Brain pericyte (primary cell): ENCODE data around the gene PRIM2.
"Not testable (repeated sequence)": the region's sequence is repeated elsewhere in the genome, so short reads cannot be mapped to it uniquely, and the experiment has no call there.

Experiments
- DNase-seq: peaks from one replicate; pipeline ENCODE4 v3.0.0-alpha.2; 2012; ENCODE audit warnings: low read depth, low spot score

Gene PRIM2

DNA sequence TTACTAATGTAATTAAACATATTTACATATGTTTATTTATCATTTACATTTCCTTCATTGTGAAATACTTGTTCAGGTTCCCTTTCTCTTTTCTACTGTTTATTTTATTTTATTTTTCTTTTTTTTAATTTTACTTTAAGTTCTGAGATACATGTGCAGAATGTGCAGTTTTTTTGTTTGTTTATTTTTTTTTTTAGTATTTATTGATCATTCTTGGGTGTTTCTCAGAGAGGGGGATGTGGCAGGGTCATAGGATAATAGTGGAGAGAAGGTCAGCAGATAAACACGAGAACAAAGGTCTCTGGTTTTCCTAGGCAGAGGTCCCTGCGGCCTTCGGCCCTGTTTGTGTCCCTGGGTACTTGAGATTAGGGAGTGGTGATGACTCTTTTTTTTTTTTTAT lies 8.7 kb upstream of the PRIM2 start:
- not testable (repeated sequence) for DNase-seq

DNA sequence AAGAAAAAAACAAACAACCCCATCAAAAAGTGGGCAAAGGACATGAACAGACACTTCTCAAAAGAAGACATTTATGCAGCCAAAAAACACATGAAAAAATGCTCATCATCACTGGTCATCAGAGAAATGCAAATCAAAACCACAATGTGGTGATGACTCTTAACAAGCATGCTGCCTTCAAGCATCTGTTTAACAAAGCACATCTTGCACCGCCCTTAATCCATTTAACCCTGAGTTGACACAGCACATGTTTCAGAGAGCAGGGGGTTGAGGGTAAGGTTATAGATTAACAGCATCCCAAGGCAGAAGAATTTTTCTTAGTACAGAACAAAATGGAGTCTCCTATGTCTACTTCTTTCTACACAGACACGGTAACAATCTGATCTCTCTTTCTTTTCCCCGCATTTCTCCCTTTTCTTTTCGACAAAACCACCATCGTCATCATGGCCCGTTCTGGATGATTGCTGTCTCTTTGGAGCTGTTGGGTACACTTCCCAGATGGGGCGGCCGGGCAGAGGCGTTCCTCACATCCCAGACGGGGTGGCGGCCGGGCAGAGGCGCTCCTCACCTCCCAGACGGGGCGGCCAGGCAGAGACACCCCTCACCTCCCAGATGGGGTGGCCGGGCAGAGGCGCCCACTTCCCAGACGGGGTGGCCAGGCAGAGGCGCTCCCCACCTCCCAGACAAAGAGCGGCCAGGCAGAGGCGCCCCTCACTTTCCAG lies 7.2 kb upstream of the PRIM2 start:
- DNase-seq = not testable (repeated sequence)

DNA sequence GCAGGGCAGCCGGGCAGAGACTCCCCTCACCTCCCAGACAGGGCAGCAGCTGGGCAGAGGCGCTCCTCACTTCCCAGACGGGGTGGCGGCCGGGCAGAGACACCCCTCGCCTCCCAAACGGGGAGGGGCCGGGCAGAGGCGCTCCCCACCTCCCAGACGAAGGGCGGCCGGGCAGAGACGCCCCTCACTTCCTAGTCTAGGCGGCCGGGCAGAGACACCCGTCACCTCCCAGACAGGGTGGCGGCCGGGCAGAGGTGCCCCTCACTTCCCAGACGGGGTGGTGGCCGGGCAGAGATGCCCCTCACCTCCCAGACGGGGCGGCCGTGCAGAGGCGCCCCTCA lies 6.6 kb upstream of the PRIM2 start:
- DNase-seq = no peak

DNA sequence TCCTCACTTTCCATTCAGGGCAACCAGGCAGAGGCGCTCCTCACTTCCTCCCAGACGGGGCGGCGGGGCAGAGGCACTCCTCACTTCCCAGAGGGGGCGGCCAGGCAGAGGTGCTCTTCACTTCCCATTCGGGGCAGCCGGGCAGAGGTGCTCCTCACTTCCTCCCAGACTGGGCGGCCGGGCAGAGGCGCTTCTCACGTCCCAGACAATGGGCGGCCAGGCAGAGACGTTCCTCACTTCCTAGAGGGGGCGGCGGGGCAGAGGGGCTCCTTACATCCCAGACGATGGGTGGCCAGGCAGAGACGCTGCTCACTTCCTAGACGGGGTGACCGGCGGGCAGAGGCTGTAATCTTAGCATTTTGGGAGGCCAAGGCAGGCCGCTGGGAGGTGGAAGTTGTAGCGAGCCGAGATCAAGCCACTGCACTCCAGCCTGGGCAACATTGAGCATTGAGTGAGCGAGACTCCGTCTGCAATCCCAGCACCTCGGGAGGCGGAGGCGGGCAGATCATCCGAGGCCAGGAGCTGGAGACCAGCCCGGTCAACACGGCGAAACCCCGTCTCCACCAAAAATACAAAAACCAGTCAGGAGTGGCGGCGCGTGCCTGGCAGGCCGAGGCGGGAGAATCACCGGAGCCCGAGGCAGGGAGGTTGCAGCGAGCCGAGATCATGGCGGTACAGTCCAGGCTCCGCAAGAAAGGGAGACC lies 6.0 kb upstream of the PRIM2 start:
- DNase-seq = not testable (repeated sequence)

DNA sequence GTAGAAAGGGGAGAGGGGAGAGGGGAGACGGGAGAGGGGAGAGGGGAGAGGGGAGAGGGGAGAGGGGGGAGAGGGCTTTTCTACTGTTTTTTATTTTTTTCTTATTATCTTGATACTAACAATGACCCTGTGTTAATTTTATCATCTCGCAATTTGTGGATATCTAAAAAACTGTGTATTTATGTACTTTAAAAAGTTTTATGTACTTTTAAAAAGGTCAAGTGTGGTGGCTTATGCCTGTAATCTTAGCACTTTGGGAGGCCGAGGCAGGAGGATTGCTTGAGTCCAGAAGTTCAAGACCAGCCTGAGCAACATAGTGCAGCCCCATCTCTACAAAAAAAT lies 5.5 kb upstream of the PRIM2 start:
- no peak for DNase-seq

DNA sequence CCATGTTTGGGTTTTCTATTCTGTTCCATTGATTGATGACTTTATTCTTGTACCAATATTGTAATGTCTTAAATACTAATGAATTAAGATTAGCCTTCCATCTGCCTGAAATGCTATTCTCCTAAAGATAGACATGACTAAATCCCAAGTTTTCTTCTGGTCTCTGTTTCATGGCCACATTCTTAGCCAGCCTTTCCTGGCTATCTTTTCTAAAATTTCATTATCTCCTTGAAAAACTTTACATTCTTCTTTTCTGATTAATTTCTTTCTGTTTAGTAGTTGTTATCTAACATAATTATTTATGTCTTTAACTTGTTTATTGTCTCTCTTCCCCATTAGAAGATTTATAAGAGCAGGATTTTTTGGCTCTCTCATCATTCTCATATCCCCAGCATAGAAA lies 4.4 kb upstream of the PRIM2 start:
- no peak for DNase-seq

DNA sequence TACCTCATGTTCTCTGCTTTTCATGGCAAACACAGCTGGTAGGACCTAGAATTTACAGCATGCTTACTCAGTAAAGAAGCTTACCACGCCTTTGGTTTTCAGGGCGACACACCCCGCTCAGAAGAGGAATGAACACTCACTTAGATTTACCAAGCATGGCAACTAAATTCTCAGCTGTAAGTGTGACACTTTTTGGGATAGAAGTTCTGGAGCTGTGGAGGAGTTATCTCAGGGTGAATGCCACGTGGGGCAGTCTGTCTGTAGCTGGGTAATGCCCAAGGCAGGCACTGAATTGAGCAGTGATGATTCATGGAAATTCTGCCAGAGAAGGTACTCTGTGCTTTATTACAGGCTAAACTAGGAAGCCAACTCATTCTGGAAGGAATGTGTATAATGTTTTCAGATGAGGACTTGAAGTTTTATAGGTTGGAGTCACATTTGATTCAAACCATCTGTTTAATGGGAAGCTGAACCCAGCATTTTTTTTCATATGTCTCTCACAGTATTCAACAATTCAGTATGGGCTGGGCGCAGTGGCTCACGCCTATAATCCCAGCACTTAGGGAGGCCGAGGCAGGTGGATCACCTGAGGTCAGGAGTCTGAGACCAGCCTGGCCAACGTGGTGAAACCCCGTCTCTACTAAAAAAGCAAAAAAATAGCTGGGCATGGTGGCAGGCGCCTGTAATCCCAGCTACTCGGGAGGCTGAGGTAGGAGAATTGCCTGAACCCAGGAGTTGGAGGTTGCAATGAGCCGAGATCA lies 3.5 kb upstream of the PRIM2 start:
- peak; percentile 50 for DNase-seq

DNA sequence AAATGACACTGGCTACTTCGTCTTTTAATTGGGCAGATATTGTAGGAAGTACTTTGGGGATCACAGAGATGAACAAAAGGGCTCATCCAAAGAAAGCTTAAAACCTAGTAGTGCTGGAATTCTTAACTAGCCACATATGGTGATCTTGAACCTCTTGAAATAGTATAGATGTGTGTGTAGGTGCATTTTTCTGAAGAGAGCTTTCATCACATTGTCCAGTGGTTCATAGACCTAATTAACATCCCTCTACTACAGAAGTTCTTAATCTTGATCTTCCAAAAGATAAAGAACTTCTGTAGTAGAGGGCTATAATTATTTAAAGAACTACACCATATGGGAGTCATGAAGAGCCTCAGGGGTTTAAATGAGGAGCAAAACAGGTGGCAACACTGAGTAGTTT lies 2.3 kb upstream of the PRIM2 start:
- no peak for DNase-seq

DNA sequence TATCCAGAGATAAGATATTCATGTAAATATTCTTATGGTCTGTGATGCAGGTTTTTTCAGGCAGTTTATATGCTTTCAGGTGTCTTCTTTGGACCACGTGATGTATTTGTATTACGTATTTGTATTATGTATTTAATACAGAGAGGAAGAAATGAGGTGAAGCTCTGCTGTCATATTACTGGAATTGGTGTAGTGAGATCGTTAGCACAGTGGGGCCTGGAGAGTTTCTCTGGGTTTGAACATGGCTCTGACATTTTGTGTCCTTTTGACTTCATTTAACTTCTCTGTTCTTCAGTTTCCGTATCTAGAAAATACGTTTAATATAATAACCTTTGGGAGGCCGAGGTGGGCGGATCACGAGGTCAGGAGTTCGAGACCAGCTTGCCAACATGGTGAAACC lies 1.6 kb upstream of the PRIM2 start:
- no peak for DNase-seq

DNA sequence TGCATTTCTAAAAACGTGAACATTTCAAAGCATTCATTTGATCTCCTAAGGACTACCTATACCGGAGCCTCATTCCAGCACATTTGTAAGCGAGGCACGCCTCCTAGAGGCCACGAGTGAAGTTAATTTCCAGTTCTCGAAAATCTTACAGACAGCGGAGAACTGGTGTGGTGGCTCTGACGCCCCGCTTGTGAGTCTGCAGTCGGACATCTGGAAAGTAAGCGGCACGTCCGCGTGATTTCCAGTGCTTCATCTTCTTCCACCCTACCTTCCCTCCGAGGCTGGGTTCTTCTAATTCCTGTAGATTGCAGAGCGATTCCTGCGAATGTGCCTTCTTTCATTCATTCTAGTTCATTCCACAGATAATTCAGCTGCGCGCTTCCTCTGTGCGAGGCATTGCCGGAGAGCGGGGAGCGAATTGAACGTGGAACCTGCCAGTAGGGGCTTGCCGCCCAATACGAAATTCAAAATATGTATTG lies 810 bp upstream of the PRIM2 start:
- peak; percentile 69 for DNase-seq

DNA sequence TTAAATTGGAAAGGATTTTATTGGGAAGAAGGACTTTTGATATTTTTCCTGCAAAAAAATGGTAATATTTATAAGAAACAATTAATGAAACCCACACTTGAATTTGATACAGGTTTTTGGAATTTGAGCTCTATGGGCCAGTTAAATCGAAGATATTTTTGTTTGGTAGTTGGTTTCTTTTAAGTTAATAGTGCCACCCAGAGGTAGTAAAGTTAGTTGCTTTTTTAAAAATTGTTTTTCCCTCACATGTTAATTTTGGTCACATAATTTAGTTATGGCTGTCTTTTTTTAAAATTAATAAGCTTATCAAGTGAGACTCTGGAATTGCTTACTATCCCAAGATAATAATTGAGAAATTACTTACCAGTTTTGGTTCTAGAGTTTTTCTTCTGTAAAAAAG lies 7.1 kb downstream of the PRIM2 start:
- DNase-seq = no peak

DNA sequence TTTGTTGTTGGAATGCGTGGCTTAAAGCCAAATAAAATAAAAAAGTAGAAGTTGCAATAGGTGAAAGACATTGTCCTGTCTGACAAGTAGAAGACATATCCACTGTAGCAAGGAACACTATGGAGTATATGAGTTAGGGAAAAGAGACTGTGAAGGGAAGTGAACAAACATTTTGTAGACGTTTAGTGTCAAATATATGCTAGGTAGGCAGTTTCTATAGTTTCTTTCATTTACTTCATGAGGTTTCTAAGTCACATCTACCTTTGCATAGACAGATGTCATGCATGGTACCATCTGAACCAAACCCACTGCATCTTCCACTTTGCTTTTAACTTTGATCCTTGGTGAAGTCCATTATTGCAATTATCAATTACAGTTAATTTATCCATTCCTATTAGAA lies 9.9 kb downstream of the PRIM2 start:
- DNase-seq = no peak

DNA sequence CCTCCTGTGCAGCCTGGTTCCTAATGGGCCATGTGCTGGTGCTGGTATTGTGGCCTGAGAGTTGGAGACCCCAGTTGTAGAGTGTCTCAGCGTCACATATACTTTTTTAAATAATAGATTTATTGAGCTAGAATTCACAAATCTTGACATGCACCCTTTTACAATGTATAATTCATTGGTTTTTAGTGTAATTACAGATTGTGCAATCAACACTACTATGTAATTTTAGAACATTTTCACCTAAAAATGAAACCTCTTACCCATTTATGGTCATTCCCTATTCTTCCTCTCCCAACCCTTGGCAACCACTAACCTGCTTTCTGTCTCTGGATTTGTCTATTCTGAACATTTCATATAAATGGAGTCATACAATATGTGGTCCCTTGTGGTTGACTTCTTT lies 10.6 kb downstream of the PRIM2 start:
- no peak for DNase-seq

DNA sequence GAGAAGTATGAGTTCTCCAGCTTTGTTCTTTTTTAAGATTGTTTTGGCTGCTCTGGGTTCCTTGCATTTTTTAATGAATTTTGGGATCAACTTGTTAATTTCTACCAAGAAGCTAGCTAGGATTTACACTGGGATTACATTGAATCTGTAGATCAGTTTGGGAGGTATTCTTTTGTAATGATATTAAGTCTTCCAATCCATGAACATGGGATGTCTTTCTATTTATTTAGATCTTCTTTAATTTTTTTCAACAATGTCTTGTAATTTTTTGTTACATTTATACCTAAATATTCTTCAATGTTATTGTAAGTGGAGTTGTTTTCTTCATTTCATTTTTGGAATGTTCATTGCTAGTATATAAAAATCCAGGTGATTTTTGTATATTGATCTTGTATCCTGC lies 12.5 kb downstream of the PRIM2 start:
- no peak for DNase-seq

DNA sequence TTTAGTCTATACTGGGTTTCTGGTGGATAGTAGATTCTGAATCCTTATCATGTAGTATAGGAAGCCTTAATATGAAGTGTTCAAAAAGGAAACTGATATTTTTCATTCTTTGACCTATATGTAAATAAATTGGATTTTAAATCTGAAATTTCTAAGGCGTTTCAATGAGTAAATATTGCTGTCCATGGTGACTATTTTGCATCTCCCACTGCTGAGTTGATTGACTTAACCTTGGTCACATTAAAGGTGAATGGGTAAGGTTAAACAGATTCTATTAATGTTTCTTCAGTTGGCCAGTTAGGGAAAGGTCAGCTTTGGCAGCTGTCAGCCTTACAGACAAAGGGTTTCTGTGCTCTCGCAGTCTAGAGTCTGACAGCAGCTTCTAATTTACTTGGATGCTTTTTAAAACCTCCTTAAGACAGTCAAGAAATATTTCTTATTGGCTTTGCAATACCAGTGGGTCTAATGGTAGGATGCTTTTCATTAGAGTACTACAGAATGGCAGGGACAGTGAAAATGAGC lies 24.8 kb downstream of the PRIM2 start:
- DNase-seq = no peak

DNA sequence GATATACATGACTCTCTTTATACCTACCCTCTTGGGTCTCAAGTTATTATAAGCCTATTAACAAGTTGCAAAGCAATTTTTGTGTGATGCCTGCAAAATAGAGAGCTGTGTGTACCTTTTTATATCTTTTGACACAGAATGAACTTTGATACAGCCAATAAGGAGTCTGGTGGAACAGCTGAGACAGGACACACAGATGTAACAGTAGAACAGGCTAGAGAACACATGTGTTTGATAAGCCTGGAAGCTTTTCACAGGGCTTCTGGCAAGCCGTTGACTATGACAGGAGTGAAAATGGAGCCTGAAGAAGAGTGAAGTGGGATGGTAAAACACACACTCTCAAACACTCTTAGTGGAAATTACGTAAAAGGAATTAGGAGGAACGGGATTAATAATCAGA lies 25.9 kb downstream of the PRIM2 start:
- DNase-seq = not testable (repeated sequence)

DNA sequence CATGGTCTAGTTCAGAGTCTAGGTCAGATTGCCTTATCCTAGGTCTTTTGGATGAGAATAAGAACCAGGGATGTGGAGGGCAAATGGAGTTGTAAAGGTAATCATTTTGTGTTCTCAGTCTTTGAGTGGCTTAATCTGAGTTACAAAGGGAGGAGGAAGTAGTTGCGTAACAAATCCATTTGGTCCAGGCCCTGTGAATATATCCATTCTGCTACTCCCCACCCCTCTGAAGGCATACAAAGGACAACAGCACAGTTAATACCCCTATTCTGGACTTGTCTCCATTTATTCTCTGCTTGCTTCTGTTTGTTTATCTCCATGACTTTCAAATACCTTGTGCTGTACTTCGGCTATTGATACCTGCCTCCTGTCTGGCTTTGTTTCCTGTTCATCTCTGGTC lies 29.3 kb downstream of the PRIM2 start:
- not testable (repeated sequence) for DNase-seq

DNA sequence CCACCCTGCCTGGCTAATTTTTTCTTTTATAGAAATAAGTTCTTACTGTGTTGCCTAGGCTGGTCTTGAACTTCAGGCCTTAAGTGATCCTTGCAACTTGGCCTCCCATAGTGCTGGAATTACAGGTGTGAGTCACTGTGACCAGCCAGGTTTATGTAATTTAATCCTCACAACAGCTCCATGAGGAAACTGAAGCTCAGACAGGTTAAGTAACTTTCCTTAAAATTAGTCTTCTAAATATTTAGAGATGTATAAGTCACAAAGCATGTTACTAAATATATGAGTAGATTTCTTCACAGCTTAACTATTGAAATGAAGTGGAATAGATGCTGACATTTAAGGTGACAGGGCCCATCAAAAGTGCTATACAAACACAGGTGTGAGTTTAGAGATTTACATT lies 30.2 kb downstream of the PRIM2 start:
- DNase-seq = not testable (repeated sequence)

DNA sequence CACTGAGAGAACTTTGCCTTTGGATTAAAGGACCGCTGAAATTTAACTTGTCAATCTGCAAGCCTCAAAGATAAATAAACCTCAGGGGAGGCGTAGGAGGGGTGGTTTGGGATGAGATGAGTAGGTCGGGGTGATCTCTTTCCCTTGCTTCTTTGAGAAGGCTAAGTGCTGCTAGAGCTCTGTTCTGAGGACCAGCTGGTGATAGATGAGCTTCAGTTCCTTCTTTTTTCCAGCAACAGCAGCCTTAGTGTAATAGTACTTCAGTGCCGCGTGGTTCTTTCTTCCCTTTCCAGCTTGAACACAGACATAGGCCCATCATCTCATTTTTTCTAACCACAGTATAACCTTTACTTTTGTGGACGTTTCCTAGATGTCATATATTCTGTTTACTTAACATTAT lies 33.0 kb downstream of the PRIM2 start:
- DNase-seq = not testable (repeated sequence)

DNA sequence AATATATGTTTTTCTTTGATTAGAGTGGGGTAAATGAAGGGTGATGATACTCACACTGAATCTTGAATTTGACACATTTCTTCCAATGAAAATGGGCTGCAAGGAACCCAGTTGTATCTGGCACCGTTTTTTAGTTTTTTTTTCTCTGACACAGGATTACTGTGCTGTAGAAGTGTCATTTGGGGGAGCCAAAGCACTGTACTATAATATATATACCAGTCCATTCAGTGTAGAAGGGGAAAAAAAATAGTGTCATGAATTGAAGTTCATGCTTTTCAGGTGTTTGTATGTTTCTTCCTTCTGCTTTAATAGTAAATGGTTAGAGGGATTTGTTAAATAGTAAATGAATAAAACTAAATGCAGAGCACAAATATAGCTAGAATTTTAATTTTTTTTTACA lies 35.2 kb downstream of the PRIM2 start:
- DNase-seq = not testable (repeated sequence)

DNA sequence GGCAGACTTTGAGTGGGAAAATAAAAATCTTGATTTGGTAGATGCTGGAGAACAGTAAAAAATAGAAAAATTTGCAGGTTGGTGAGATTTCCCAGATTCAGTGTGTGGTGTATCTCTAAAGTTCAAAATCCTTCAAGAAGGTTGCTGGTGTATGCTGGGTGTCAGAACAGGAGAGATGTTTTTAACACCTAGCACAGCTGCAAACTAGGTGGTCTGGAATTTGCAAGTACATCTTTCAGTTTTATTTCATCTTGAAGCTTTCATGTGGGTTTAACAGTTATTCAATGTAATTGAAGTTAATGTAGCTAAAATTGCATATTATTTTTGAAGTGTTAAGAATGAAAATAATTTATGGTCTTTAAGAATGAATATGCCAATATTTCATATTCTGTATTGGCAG lies 40.9 kb downstream of the PRIM2 start:
- DNase-seq = not testable (repeated sequence)

DNA sequence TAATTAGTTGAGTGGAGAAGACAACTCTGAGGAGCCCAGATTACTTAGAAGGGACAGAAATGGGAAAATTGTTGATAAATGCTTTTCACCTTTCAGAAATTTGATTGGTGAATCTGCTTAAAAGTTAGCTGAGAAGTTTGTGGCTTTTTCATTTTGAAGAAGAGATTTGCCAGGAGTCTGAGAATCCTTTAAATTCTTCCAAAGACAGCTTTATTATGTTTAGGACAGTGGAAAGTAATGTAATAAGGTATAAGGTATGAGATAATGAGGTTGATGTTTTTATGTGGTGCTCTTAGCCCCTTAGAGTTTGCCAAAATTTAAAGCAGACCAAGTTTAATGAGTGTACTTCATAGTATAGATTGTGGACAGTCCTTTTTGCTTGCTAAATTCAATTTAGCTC lies 42.3 kb downstream of the PRIM2 start:
- DNase-seq = not testable (repeated sequence)

DNA sequence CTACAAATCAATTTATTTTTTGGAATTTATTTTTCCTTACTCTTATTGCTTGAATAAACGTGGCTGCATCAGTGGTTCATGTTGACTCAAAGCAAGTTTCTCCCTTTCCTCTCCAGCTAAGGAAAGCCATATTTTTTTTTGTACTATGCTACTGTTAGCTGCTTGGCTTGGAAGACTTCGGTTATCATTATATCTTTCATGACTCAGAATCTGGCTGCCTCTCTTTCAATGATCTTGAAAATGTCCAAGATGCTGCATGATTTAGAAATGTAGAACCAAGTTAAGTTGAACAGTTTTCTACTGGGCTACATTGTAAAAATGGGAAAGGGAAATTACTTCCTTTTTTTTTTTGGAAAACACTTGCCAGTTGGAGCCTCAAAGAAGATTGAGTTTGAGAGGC lies 44.9 kb downstream of the PRIM2 start:
- not testable (repeated sequence) for DNase-seq
